ENCODE data around the gene CRACR2B. TPM values are rescaled to one million over a fixed set of nuclear protein-coding genes. Genes with fewer than 3 reads are reported as not detected.

Gene CRACR2B
- total RNA-seq, 3 donors from 2014 or later: 0.18 to 0.30 (median 0.28) TPM

- Mint-ChIP-seq H3K36me3 (ENCODE audit: insufficient read depth) (no peaks in the 10 kb centered on the region), H3K9me3 (no peaks in the 10 kb centered on the region), H3K27me3 (ENCODE audit: low read depth) (no peaks in the 10 kb centered on the region), H3K4me1 (ENCODE audit: low read depth) (no peaks in the 10 kb centered on the region), H3K4me3 (no peak overlapping the region)
- ATAC-seq (no peak), DNase-seq (no peak)
Measured at GRCh38 chr11:863023-863909, 35.5 kb downstream of the CRACR2B start.

- H3K4me1 Mint-ChIP-seq (ENCODE audit: low read depth): no peaks in the 10 kb centered on the region
Measured at GRCh38 chr11:863910-864827, 36.5 kb downstream of the CRACR2B start.

GRCh38 chr11:864898-865297 is 37.2 kb downstream of the CRACR2B start:
- DNase-seq (no peak), ATAC-seq (no peak)
- Mint-ChIP-seq H3K27me3 (ENCODE audit: low read depth) (no peaks in the 10 kb centered on the region), H3K9me3 (no peaks in the 10 kb centered on the region), H3K36me3 (ENCODE audit: insufficient read depth) (no peaks in the 10 kb centered on the region), H3K4me1 (ENCODE audit: low read depth) (no peaks in the 10 kb centered on the region), H3K4me3 (no peak overlapping the region)

More at GRCh38 chr11:863910-864827, 36.5 kb downstream of the CRACR2B start:
- no peaks in the 10 kb centered on the region for H3K36me3 Mint-ChIP-seq (ENCODE audit: insufficient read depth)
- H3K4me3 Mint-ChIP-seq: no peak overlapping the region
- H3K9me3 Mint-ChIP-seq: no peaks in the 10 kb centered on the region
- H3K27me3 Mint-ChIP-seq (ENCODE audit: low read depth): no peaks in the 10 kb centered on the region
- DNase-seq (no peak), ATAC-seq (no peak)

DNA sequence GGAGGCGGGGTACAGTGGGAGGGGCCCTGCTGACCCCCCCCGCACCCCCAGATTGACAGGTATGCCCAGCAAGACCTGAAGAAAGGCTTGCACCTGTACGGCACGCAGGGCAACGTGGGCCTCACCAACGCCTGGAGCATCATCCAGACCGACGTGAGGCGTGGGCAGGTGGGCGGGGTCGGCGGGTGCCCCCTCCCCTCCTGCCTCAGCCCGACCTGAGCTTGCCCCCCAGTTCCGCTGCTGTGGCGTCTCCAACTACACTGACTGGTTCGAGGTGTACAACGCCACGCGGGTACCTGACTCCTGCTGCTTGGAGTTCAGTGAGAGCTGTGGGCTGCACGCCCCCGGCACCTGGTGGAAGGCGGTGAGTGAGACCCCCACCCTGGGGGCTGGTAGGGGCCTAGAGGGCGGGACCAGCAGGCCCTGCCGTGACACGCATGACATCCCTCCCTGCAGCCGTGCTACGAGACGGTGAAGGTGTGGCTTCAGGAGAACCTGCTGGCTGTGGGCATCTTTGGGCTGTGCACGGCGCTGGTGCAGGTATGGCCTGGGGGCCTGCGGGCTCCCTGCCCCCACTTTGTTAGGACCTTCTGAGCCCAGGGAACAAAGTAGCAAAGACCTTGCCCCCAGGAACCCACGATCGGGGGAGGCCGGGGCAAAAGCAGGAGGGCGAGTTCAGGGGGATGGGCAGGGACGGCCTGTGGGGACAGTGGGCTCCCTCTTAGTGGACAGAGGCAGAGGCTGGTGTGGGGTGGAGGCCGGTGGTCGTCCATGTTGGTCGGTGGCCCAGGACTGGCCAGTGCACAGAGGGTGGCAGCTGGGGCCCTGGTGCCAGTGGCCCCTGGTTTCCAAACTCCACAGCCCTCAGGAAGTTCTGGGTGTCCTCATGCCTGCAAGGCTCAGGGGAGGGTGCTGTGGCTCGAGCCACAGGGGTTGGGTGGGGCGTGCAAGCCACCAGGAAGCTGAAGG is 38.0 kb downstream of the CRACR2B start:
- H3K4me3 Mint-ChIP-seq: no peak overlapping the region
- H3K36me3 Mint-ChIP-seq (ENCODE audit: insufficient read depth): no peaks in the 10 kb centered on the region
- H3K9me3 Mint-ChIP-seq: no peaks in the 10 kb centered on the region
- no peaks in the 10 kb centered on the region for H3K4me1 Mint-ChIP-seq (ENCODE audit: low read depth)
- DNase-seq: no peak
- no peaks in the 10 kb centered on the region for H3K27me3 Mint-ChIP-seq (ENCODE audit: low read depth)
- ATAC-seq: no peak

GRCh38 chr11:866481-866880 is 38.8 kb downstream of the CRACR2B start:
- no peaks in the 10 kb centered on the region for H3K36me3 Mint-ChIP-seq (ENCODE audit: insufficient read depth)
- no peak overlapping the region for H3K4me3 Mint-ChIP-seq
- ATAC-seq: no peak

DNA sequence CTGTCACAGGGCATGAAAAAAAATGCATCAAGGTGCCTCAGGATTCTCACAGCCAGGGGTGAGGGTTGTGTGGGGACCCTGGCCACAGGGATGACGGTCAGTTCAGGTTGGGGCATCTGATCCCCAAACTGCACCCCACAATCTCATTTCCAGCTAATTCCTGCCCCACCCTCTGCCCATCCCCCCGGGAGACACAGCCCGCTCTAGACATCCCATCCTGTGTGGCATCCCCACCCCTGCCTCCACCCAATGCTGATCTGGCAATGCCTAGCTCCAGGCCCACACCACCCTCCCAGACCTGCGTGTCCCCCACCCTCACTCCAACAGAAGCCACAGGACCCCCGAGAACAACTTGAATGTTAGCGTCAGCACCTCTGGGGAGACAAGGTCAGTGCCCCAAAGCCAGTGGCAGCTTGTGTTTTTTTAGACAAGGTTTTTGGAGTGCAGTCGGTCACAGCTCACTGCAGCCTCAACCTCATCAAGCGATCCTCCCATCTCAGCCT is 40.2 kb downstream of the CRACR2B start:
- no peaks in the 10 kb centered on the region for H3K4me1 Mint-ChIP-seq (ENCODE audit: low read depth)
- DNase-seq (no peak), ATAC-seq (no peak)
- H3K36me3 Mint-ChIP-seq (ENCODE audit: insufficient read depth): no peaks in the 10 kb centered on the region
- H3K4me3 Mint-ChIP-seq: no peak overlapping the region
- H3K27me3 Mint-ChIP-seq (ENCODE audit: low read depth): no peaks in the 10 kb centered on the region
- H3K9me3 Mint-ChIP-seq: no peaks in the 10 kb centered on the region

More at GRCh38 chr11:866481-866880, 38.8 kb downstream of the CRACR2B start:
- DNase-seq: no peak
- Mint-ChIP-seq H3K4me1 (ENCODE audit: low read depth) (no peaks in the 10 kb centered on the region), H3K27me3 (ENCODE audit: low read depth) (no peaks in the 10 kb centered on the region), H3K9me3 (no peaks in the 10 kb centered on the region)

- H3K4me3 Mint-ChIP-seq: no peak overlapping the region
- no peak for ATAC-seq
- H3K36me3 Mint-ChIP-seq (ENCODE audit: insufficient read depth): peaks cover 2% of the 10 kb centered on the region
- no peaks in the 10 kb centered on the region for H3K4me1 Mint-ChIP-seq (ENCODE audit: low read depth)
- H3K27me3 Mint-ChIP-seq (ENCODE audit: low read depth): no peaks in the 10 kb centered on the region
- no peaks in the 10 kb centered on the region for H3K9me3 Mint-ChIP-seq
- no peak for DNase-seq
Measured at GRCh38 chr11:868394-868793, 40.7 kb downstream of the CRACR2B start.

GRCh38 chr11:868802-869201 is 41.1 kb downstream of the CRACR2B start:
- no peaks in the 10 kb centered on the region for H3K9me3 Mint-ChIP-seq
- no peak for ATAC-seq
- H3K4me3 Mint-ChIP-seq: no peak overlapping the region

DNA sequence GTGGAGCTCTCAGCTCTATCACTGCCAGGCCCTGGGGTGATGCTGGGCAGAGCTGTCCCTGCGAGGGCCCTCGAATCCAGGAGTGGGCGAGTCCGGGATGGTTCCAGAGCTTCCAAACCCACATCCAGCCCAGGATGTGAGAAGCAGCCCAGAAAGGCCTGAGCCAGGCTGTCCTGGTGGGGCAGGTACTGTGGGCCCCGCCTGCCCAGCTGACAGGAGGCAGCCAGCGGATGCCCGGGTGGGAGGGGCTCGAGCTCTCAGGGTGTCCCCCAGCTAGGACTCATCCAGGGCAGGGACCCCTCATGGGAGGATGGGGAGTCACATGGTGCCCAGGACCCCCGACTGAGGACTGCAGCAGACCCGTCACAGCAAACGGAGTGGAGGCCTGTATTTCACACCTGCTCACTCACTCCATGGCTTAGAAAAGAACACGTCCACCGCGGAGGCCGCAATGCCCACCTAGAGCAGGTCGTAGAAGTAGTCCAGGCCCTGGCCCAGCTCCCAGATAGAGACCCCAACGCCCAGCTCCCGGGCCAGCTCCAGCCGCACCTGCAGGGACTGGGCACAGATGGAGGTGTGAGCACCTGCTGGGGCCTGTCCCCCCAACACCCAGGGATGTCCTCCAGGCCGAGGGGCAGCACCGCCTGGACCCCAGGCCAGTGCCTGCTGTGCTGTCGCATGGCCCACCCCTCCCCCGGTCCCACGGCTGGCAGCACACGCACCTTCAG is 41.8 kb downstream of the CRACR2B start:
- Mint-ChIP-seq H3K27me3 (ENCODE audit: low read depth) (no peaks in the 10 kb centered on the region), H3K4me3 (no peak overlapping the region), H3K9me3 (no peaks in the 10 kb centered on the region), H3K4me1 (ENCODE audit: low read depth) (no peaks in the 10 kb centered on the region), H3K36me3 (ENCODE audit: insufficient read depth) (peaks cover 8% of the 10 kb centered on the region)
- ATAC-seq (no peak), DNase-seq (no peak)

More at GRCh38 chr11:868802-869201, 41.1 kb downstream of the CRACR2B start:
- no peak for DNase-seq
- Mint-ChIP-seq H3K27me3 (ENCODE audit: low read depth) (no peaks in the 10 kb centered on the region), H3K4me1 (ENCODE audit: low read depth) (no peaks in the 10 kb centered on the region), H3K36me3 (ENCODE audit: insufficient read depth) (peaks cover 6% of the 10 kb centered on the region)

- H3K36me3 Mint-ChIP-seq (ENCODE audit: insufficient read depth): peaks cover 8% of the 10 kb centered on the region
- H3K4me1 Mint-ChIP-seq (ENCODE audit: low read depth): no peaks in the 10 kb centered on the region
- no peaks in the 10 kb centered on the region for H3K9me3 Mint-ChIP-seq
- ATAC-seq: no peak
- DNase-seq: no peak
- no peaks in the 10 kb centered on the region for H3K27me3 Mint-ChIP-seq (ENCODE audit: low read depth)
- no peak overlapping the region for H3K4me3 Mint-ChIP-seq
Measured at GRCh38 chr11:870127-870413, 42.4 kb downstream of the CRACR2B start.

- no peak for ATAC-seq
- H3K9me3 Mint-ChIP-seq: no peaks in the 10 kb centered on the region
- no peak overlapping the region for H3K4me3 Mint-ChIP-seq
- peaks cover 9% of the 10 kb centered on the region for H3K36me3 Mint-ChIP-seq (ENCODE audit: insufficient read depth)
- DNase-seq: no peak
- no peaks in the 10 kb centered on the region for H3K27me3 Mint-ChIP-seq (ENCODE audit: low read depth)
- no peaks in the 10 kb centered on the region for H3K4me1 Mint-ChIP-seq (ENCODE audit: low read depth)
Measured at GRCh38 chr11:870418-870817, 42.7 kb downstream of the CRACR2B start.

DNA sequence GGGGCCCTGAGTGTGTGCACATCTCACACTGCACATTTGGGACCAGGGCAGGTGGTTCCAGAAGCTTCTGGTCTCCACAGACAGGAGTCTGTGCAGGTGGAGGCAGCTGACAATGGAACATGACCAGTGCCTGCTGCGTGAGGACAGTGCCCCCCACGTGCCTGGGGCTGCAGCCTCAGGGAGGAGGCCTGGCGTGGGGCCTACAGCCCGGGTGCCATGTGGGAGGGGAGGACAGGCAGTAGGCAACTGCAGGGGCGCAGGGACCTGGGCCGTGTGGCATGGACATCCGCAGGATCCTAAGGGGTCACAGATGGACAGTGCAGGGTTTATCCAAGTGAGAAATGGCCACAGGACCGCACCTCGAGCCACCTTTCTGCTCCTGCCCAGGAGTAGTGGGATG is 43.8 kb downstream of the CRACR2B start:
- Mint-ChIP-seq H3K36me3 (ENCODE audit: insufficient read depth) (peaks cover 16% of the 10 kb centered on the region), H3K27me3 (ENCODE audit: low read depth) (no peaks in the 10 kb centered on the region), H3K4me1 (ENCODE audit: low read depth) (no peaks in the 10 kb centered on the region), H3K9me3 (no peaks in the 10 kb centered on the region), H3K4me3 (no peak overlapping the region)
- no peak for DNase-seq
- ATAC-seq: no peak

DNA sequence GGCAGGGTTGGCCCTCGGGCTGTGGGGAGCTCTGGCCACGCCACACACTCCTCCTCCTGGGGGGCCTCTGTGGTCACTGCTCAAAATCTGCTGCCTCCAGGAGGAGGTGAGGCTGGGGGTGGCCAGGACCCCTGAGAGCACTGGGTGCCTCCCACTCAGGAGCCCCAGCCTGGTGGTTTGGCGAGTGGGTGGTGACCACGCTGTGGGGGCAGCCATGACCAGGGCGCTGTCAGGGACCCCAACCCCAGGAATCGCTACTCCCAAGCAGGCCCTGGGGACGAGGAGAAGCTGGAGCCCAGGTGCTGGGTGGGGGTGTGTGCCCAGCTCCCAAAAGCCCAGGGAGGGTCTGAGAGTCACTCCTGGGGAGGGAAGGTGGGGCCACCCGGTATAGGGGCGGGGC is 45.1 kb downstream of the CRACR2B start:
- Mint-ChIP-seq H3K9me3 (no peaks in the 10 kb centered on the region), H3K4me3 (no peak overlapping the region), H3K27me3 (ENCODE audit: low read depth) (no peaks in the 10 kb centered on the region)

More for the DNA sequence above, 45.1 kb downstream of the CRACR2B start:
- no peak for DNase-seq
- ATAC-seq: no peak
- no peaks in the 10 kb centered on the region for H3K4me1 Mint-ChIP-seq (ENCODE audit: low read depth)
- peaks cover 18% of the 10 kb centered on the region for H3K36me3 Mint-ChIP-seq (ENCODE audit: insufficient read depth)
